ENCODE measurements around the gene PDE8A.

PDE8A gene

GRCh38 chr15:85028416-85028815 is 46.8 kb downstream of the PDE8A start:
- Histone ChIP-seq H3K4me3 (ENCODE audit: low read depth, low read length) (no peak overlapping the region), H3K36me3 (ENCODE audit: control insufficient read depth in 2 of 2, insufficient read depth in 1 of 2, low read length in 2 of 2) (no peaks in the 10 kb centered on the region), H3K4me1 (ENCODE audit: control insufficient read depth, insufficient read depth, low read length) (peaks cover 45% of the 10 kb centered on the region), H3K9me3 (ENCODE audit: control insufficient read depth, insufficient read depth, low read depth, low read length) (no peaks in the 10 kb centered on the region), H3K27ac (ENCODE audit: extremely low read depth, low read depth, low read length) (no peak overlapping the region)
- TF ChIP-seq ZNF701 (tag by site-specific recombination; IDR thresholded peaks at IDR 0.05) (no peak), ZNF423 (tag by site-specific recombination; IDR thresholded peaks at IDR 0.05) (no peak)
- POLR2A ChIA-PET = no interaction called here
- CTCF ChIA-PET = interaction anchor here (0.9 kb wide), 1 partner anchor 18 kb away, joined by 3 read pairs; no protein-coding TSS in a partner anchor

DNA sequence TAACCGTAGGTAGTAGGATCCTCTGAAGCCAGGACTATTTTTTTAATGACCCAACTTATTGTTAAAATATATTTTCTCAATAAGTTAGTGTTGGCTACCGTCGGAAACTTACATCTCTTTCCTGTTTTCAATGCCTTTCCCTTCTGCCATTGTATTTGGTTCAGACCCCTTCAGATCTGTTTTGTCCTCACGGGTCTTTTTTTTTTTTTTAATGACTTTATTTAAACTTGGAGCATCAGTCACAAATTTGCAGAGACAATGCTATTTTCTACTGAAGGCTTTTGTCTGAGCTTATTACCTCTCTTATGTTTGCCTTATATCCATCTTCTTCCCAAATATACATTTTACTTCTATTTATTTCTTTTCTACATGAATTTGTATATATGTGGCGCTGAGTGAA is 47.6 kb downstream of the PDE8A start:
- no peaks in the 10 kb centered on the region for H3K9me3 ChIP-seq (ENCODE audit: control insufficient read depth, insufficient read depth, low read depth, low read length)
- TF ChIP-seq ZNF555 (tag by site-specific recombination; conservative IDR thresholded peaks at IDR 0.05) = no peak
- TF ChIP-seq, protein P1, sequence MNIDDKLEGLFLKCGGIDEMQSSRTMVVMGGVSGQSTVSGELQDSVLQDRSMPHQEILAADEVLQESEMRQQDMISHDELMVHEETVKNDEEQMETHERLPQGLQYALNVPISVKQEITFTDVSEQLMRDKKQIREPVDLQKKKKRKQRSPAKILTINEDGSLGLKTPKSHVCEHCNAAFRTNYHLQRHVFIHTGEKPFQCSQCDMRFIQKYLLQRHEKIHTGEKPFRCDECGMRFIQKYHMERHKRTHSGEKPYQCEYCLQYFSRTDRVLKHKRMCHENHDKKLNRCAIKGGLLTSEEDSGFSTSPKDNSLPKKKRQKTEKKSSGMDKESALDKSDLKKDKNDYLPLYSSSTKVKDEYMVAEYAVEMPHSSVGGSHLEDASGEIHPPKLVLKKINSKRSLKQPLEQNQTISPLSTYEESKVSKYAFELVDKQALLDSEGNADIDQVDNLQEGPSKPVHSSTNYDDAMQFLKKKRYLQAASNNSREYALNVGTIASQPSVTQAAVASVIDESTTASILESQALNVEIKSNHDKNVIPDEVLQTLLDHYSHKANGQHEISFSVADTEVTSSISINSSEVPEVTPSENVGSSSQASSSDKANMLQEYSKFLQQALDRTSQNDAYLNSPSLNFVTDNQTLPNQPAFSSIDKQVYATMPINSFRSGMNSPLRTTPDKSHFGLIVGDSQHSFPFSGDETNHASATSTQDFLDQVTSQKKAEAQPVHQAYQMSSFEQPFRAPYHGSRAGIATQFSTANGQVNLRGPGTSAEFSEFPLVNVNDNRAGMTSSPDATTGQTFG (tag by site-specific recombination; IDR thresholded peaks at IDR 0.05; ENCODE audit: borderline replicate concordance) = no peak
- no peaks in the 10 kb centered on the region for H3K36me3 ChIP-seq (ENCODE audit: control insufficient read depth in 2 of 2, insufficient read depth in 1 of 2, low read length in 2 of 2)
- H3K4me1 ChIP-seq (ENCODE audit: control insufficient read depth, insufficient read depth, low read length) = peaks cover 41% of the 10 kb centered on the region
- CTCF ChIA-PET = interaction anchor here (0.9 kb wide), 1 partner anchor 19 kb away, joined by 3 read pairs; no protein-coding TSS in a partner anchor
- POLR2A ChIA-PET = no interaction called here
- no peak overlapping the region for H3K4me3 ChIP-seq (ENCODE audit: low read depth, low read length)
- H3K27ac ChIP-seq (ENCODE audit: extremely low read depth, low read depth, low read length) = no peak overlapping the region

DNA sequence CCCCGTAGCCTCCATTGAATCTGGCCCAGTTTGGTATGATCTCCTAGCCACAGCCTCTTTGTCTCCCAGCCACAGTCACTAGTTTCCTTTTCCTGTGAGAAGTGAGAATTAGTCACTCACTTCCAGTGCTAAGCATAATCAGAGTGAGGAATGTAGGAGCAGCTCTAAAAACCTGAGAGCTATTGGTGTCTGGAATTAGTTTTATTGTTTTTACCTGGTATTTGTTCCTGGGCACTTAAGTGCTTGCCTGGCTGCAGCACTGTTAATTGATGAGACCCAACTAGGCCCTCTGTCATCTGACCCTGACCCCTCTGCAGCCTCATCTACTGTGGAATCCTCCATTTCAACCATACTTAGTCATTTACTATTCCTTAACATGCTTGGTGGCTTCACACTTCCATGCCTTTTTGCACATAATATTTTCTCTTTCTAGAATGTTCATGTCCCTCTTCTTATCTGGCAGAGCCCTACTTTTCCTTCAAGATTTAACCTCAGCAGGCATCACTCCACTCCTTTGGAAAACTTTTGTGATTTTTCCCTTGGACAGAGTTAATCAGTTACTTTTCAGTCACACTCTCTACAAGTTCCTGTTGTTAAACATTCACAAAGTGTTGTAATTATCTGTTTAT is 48.8 kb downstream of the PDE8A start:
- no peak overlapping the region for H3K27ac ChIP-seq (ENCODE audit: extremely low read depth, low read depth, low read length)
- CTCF ChIA-PET = interaction anchor here (1.2 to 2.8 kb wide), 3 partner anchors 15 to 75 kb away, joined by 3 to 8 read pairs (median 3); no protein-coding TSS in a partner anchor
- no peak overlapping the region for H3K4me3 ChIP-seq (ENCODE audit: low read depth, low read length)
- H3K4me1 ChIP-seq (ENCODE audit: control insufficient read depth, insufficient read depth, low read length) = peaks cover 31% of the 10 kb centered on the region
- no peak for TF ChIP-seq GLI4 (tag by site-specific recombination; IDR thresholded peaks at IDR 0.05)
- POLR2A ChIA-PET = no interaction called here
- H3K9me3 ChIP-seq (ENCODE audit: control insufficient read depth, insufficient read depth, low read depth, low read length) = no peaks in the 10 kb centered on the region
- H3K36me3 ChIP-seq (ENCODE audit: control insufficient read depth in 2 of 2, insufficient read depth in 1 of 2, low read length in 2 of 2) = no peaks in the 10 kb centered on the region

- Histone ChIP-seq H3K36me3 (ENCODE audit: control insufficient read depth in 2 of 2, insufficient read depth in 1 of 2, low read length in 2 of 2) (no peaks in the 10 kb centered on the region), H3K9me3 (ENCODE audit: control insufficient read depth, insufficient read depth, low read depth, low read length) (no peaks in the 10 kb centered on the region), H3K27ac (ENCODE audit: extremely low read depth, low read depth, low read length) (no peak overlapping the region), H3K4me3 (ENCODE audit: low read depth, low read length) (no peak overlapping the region), H3K4me1 (ENCODE audit: control insufficient read depth, insufficient read depth, low read length) (peaks cover 32% of the 10 kb centered on the region)
- CTCF ChIA-PET = interaction anchor here (0.6 to 2.8 kb wide), 5 partner anchors 13 to 76 kb away, joined by 3 to 8 read pairs (median 3); no protein-coding TSS in a partner anchor
- POLR2A ChIA-PET = no interaction called here
- no peak for TF ChIP-seq ZFP69B (tag by site-specific recombination; IDR thresholded peaks at IDR 0.05)
- TF ChIP-seq ZNF2 (tag by site-specific recombination; IDR thresholded peaks at IDR 0.05) = no peak
- no peak for TF ChIP-seq ZNF585B (tag by site-specific recombination; IDR thresholded peaks at IDR 0.05)
- TF ChIP-seq ZNF239 (tag by site-specific recombination; IDR thresholded peaks at IDR 0.05) = no peak
- TF ChIP-seq, protein P2, sequence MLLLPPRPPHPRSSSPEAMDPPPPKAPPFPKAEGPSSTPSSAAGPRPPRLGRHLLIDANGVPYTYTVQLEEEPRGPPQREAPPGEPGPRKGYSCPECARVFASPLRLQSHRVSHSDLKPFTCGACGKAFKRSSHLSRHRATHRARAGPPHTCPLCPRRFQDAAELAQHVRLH (tag by site-specific recombination; IDR thresholded peaks at IDR 0.05) = no peak
- no peak for TF ChIP-seq BCL11A (tag by site-specific recombination; IDR thresholded peaks at IDR 0.05; ENCODE audit: low read depth)
- TF ChIP-seq ZNF473 (tag by site-specific recombination; IDR thresholded peaks at IDR 0.05) = no peak
These were observed 49.7 kb downstream of the PDE8A start for GRCh38 chr15:85031086-85031943.
